Stimulated activated CD4-positive, alpha-beta T cell treated with anti-CD3 and anti-CD28 coated beads, Interleukin-1b, Interleukin-23, amount 100 ng/mL, for 4 hours (primary cell): ENCODE data around the gene CD300H.

Experiments used
- DNase-seq, 2 donors: peaks; one replicate each; pipeline ENCODE4 v3.0.0-alpha.2; 2020; ENCODE audit warnings: low read depth in 2 of 2

Gene CD300H

GRCh38 chr17:74549343-74549742 lies 18.0 kb downstream of the CD300H start:
- no peak for DNase-seq

GRCh38 chr17:74547736-74548135 lies 19.6 kb downstream of the CD300H start:
- no peak for DNase-seq

GRCh38 chr17:74547264-74547663 lies 20.0 kb downstream of the CD300H start:
- no peak for DNase-seq

- DNase-seq, result no peak
Measured at GRCh38 chr17:74546586-74546985, 20.7 kb downstream of the CD300H start.

GRCh38 chr17:74545843-74546230 lies 21.5 kb downstream of the CD300H start, which contains the start of gene CD300C:
Gene CD300C, minus strand, starts transcription at chr17:74546115. Its CDS starts 333 bp downstream, at chr17:74545782.
- DNase-seq, result no peak

GRCh38 chr17:74544991-74545842 lies 22.1 kb downstream of the CD300H start:
- no peak for DNase-seq

GRCh38 chr17:74543891-74544760 lies 23.2 kb downstream of the CD300H start:
- no peak for DNase-seq

- DNase-seq, result no peak
Measured at GRCh38 chr17:74543406-74543805, 23.9 kb downstream of the CD300H start.

- DNase-seq, result no peak
Measured at GRCh38 chr17:74542727-74543383, 24.5 kb downstream of the CD300H start.

- DNase-seq, result no peak
Measured at GRCh38 chr17:74542166-74542565, 25.1 kb downstream of the CD300H start.

GRCh38 chr17:74541176-74542111 lies 25.9 kb downstream of the CD300H start:
- no peak for DNase-seq

- DNase-seq, result no peak
Measured at GRCh38 chr17:74539281-74539820, 28.0 kb downstream of the CD300H start.

GRCh38 chr17:74536890-74537289 lies 30.4 kb downstream of the CD300H start:
- no peak for DNase-seq

GRCh38 chr17:74532115-74532514 lies 35.2 kb downstream of the CD300H start:
- DNase-seq, result no peak

GRCh38 chr17:74531231-74531761 lies 36.0 kb downstream of the CD300H start, which contains the start of gene CD300LB:
Gene CD300LB, minus strand, starts transcription at chr17:74531475. Its CDS starts 125 bp downstream, at chr17:74531350.
- DNase-seq, result no peak

GRCh38 chr17:74530831-74531150 lies 36.5 kb downstream of the CD300H start:
- no peak for DNase-seq

- DNase-seq, result no peak
Measured at GRCh38 chr17:74529243-74529642, 38.1 kb downstream of the CD300H start.

GRCh38 chr17:74528491-74529199 lies 38.7 kb downstream of the CD300H start:
- no peak for DNase-seq

- no peak for DNase-seq
Measured at GRCh38 chr17:74527756-74528155, 39.6 kb downstream of the CD300H start.

GRCh38 chr17:74527081-74527480 lies 40.2 kb downstream of the CD300H start:
- no peak for DNase-seq
